ENCODE measurements around the gene PSAP.

GRCh38 chr10:71845410-71846405 is 5.3 kb downstream of the PSAP start:
- TF ChIP-seq CTCF (conservative IDR thresholded peaks at IDR 0.05; ENCODE audit: low read depth, low read length) (no peak), EZH2 (IDR thresholded peaks at IDR 0.05; ENCODE audit: borderline replicate concordance, low read depth, low read length, poor library complexity, severe bottlenecking) (no peak)
